Measurements from ENCODE around the gene PLCXD1.
"Not testable (repeated sequence)": the region's sequence is repeated elsewhere in the genome, so short reads cannot be mapped to it uniquely, and the experiment has no call there.

Gene PLCXD1

DNA sequence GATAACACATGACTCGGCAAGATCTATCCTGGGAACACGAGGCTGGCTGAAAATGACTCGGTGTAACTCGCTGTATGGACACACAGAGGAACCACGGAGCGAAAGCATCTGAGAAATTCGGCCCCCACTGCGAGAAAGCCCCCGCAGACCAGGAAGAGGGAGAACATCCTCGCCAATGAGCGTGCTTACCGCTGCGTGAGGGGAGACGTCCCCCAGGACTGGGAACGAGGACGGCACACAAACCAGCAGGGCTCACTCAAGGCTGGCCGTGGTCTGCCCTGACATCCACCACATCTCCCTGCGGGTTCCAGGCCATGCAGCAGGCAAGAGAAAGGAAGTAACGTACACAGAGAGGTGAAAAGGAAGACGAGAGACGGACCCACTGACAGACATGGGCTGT lies 55.0 kb downstream of the PLCXD1 start:
- no peak for DNase-seq

- no peak for DNase-seq
These were observed 56.2 kb downstream of the PLCXD1 start for GRCh38 chrX:337331-337831.

GRCh38 chrX:338281-338835 lies 57.2 kb downstream of the PLCXD1 start:
- no peak for DNase-seq

DNA sequence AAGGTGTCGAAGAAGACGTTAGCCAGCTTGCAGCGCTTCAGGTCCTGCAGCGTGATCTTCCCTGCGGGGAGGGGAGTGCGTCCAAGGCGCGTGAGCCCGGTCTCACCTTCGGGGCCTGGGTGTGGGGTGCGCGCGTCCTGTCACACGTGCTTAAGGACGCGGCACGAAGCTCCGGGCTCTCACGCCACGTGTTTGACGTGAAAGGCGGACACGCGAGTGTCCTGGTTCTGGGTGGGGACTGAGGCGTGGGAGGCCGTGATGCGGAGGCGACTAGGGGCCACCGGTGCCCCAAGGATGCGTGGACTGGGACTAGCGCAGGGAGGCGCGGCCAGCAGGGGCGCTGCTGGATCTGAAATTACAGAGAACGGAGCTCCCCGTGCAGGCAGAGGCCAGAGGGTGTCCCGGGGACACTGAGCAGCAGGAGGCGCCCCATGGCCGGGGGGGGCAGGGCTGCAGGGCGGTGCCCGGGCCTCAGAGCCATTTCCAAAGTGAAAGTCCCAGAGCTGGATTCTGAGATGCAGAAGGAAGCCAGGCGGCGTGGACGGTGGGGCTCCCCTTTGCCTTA lies 57.7 kb downstream of the PLCXD1 start:
- DNase-seq, result no peak

- DNase-seq, result no peak
These were observed 58.9 kb downstream of the PLCXD1 start for GRCh38 chrX:340121-340520.

DNA sequence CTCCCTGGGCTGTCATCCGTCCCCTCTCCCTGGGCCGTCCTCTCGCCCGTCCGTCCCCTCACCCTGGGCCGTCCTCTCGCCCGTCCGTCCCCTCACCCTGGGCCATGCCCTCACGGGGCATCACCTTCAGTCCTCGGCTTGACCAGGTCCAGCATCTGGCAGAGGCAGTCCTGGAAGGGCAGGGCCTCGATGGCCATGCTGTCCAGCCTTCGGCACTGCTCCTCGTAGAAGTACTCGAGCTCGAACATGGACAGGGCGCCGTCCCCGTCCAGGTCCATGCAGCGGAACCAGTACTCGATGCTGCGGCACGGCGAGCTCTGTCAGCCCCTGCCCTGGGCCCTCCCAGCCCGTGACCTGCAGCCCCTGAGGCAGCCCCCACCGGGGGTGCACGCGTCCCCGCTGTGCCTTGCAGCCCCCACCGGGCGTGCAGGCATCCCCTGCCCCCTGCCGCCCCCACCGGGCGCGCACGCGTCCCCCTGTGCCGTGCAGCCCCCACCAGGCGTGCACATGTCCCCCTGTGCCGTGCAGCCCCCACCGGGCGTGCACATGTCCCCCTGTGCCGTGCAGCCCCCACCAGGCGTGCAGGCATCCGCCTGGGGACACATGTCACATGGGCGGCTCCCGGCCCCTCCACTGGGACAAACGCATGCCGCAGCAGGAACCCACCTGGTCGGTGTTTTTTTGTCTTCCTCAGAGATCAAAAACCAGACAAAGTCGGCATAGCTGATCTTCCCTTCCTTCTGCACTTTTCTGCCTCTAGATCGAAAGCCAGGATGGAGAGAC lies 59.7 kb downstream of the PLCXD1 start:
- no peak for DNase-seq

DNA sequence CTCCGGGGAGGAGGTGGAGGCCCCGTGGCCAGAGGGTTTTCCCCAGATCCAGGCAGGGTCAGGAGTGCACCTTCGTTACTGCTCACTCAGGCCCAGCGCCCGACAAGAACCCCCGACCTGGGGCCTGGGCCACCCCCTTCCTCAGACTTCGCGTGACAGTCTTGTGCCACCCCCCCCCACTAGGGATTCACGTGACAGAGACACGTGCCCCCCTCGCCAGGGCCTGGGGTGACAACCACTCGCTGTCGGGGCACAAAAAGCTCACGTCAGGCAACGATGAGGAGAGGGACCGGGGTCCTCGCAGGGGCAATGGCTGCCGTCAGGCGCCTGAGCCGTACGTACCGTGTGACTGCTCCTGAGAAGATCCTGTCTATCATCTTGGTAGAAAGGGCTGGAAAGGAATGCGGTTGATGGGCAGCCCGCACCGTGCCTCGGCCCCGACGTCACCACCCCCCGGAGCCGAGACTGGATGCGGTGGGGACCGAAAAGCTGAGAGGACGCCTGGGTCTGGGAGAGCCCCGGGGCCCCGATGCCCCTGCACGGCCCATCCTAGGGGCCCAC lies 60.4 kb downstream of the PLCXD1 start:
- no peak for DNase-seq

GRCh38 chrX:344371-344901 lies 63.3 kb downstream of the PLCXD1 start:
- DNase-seq, result no peak

DNA sequence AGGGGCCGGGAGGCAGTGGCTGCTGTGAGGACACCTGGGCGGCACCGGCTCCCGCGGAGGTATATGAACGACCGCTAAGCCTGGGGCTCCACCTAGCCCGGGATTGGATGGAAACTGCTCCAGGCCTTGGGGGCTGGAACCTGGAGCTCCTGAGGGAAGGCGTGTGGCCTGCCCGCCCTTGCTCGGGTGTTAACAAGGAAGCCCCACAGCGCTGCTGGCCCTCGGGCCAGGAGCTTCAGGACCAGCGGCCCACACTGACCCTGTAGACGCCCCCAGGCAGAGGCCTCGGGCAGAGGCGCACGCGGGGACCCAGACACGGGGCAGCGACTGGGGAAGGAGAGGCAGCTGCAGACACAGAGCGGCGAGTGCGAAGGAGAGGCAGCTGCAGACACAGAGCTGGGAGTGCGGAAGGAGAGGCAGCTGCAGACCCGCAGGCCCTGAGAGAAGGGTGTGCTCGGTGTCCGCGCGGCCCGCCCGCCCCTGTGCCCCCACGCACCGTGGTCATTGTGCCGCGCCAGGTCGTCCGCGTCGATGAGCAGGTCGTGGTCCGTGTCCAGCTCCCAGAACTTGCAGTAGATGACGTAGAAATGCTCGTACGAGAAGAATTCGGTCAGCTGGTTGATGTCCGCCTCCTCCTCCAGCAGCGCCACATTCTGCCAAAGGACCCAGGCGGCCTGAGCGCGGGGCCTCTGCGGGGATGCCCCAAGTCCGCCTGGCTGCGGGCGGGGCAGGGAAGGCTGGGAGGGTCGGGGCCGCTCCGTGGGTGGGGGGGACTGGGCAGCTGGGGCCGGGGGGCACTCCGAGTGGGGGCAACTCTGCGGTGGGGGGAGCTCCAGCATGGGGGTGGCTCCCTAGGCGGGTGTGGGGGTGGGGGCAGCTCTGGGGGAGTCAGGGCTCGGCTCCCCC lies 64.1 kb downstream of the PLCXD1 start:
- DNase-seq, result no peak

DNA sequence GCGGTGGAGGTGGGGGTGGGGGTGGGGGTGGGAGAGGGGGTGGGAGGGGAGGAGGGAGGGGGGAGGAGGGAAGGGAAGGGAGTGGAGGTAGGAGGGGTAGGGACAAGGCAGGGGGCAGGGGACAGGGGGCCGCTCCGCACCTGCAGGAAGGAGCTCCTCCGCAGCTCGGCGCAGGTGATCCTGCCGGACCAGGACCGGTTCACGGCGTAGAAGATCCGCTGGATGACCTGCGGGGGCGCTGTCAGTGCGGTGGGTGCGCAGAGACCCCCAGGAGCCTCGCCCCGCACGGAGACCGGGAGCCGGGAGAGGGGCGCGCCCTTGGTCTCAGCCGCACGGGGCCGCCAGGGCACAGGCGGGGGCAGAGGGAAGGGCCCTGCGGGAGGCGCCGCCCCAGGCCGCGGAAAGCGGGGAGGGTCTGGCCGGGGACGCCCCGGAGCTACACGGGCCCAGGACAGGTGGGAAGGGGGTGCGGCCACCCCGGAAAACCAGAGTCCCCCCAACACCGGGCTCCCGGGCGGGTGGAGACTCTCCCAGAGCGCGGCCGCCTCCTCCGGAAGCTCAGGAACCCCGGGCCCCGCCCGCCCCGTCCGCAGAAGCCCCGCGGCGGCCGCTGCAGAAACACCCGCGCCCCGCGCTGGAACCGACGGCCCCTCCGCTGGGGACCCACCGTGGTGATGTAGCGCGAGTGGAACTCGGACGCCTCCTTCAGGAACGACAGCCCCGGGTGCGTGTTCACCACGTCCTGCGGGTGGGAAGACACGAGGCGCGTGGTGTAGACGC lies 65.0 kb downstream of the PLCXD1 start:
- DNase-seq, result no peak

DNA sequence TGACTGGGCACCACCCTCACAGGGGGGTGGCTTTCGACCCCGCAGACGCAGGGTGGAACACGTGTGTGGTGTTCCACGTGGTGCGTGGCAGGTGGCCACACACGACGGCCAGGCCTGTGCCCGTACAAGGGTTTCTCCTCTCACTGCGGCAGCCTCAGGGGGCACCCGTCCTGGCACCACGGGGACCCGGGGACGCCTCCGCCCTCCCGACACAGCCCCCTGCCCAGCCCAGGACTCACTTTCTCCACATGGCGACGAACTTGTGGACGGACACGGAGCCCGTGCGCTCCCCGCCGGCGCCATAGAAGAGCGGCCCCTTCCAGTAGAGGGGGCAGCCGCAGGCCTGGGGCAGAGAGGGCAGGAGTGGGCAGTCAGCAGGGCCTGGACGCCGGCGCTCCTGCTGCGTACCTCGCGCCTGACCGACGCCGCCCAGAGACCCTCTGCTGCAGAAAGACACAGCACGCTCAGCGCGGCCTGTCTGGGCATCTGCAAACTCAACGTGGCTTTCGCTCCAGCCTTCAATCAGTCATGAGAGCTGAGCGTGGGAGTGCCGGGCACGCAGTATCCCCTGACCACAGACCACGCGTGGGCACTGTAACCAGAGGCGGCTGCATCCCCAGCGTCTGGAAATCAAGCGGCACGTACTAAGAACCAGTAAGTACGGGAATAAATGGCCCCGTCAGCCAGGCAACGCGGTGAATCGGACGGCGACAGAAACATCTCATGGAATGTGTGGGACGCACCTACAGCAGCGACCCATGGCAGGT lies 66.4 kb downstream of the PLCXD1 start:
- no peak for DNase-seq

GRCh38 chrX:348461-349117 lies 67.4 kb downstream of the PLCXD1 start:
- DNase-seq, result no peak

- no peak for DNase-seq
These were observed 68.0 kb downstream of the PLCXD1 start for GRCh38 chrX:349196-349595.

- DNase-seq, result no peak
These were observed 68.5 kb downstream of the PLCXD1 start for GRCh38 chrX:349702-350101.

GRCh38 chrX:350148-350533 lies 69.0 kb downstream of the PLCXD1 start:
- DNase-seq, result no peak

- no peak for DNase-seq
These were observed 69.5 kb downstream of the PLCXD1 start for GRCh38 chrX:350534-351323.

GRCh38 chrX:351324-351641 lies 70.1 kb downstream of the PLCXD1 start:
- not testable (repeated sequence) for DNase-seq

DNA sequence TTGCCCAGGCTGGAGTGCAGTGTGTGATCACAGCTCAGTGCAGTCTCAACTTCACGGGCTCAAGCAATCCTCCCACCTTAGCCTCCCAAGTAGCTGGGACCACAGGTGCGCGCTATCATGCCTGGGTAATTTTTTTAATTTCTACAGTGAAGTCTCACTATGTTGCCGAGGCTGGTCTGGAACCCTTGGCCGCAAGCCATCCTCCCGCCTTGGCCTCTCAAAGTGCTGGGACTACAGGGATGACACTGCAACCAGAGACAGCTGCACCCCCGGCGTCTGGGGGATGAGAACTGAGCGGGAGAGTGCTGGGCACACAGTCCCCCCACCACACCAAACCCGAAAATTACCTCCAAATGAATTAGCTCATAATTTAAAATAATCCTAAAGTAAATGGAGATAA lies 70.6 kb downstream of the PLCXD1 start:
- DNase-seq, result no peak

DNA sequence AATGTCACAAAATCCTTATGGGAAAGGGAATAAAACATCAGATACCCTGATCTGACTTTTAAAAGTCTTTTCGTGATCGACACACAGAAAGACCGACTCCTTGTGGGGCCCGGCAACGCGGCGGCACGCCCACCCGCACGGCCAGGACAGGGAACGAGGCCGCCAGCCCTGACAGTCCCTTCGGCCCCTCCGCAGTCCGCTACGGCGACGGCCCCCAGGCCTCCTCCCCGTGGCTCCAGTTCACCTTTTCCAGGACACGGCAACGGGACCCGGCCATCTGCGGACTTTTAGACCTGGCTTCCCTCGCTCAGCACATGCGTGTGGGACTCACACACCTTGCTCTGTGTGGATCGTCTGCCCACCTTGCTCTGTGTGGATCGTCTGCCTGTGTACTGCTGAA lies 71.0 kb downstream of the PLCXD1 start:
- DNase-seq, result no peak
